ENCODE data around the gene ACAT2.
"Not testable (repeated sequence)": the region's sequence is repeated elsewhere in the genome, so short reads cannot be mapped to it uniquely, and the experiment has no call there.

The ACAT2 gene

DNA sequence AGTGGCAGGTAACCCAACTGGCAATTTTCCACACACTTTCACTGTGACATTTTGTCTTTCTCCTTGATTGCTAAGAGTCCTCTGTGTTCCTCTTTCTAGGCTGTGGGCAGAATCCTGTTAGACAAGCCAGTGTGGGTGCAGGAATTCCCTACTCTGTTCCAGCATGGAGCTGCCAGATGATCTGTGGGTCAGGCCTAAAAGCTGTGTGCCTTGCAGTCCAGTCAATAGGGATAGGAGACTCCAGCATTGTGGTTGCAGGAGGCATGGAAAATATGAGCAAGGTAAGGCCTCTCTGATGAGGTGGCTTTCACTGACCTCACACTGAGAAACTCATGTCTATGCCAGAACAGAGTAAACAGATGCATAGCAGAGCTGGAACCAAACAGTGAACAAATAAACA is 5.1 kb downstream of the ACAT2 start:
- DNase-seq, result no peak

DNA sequence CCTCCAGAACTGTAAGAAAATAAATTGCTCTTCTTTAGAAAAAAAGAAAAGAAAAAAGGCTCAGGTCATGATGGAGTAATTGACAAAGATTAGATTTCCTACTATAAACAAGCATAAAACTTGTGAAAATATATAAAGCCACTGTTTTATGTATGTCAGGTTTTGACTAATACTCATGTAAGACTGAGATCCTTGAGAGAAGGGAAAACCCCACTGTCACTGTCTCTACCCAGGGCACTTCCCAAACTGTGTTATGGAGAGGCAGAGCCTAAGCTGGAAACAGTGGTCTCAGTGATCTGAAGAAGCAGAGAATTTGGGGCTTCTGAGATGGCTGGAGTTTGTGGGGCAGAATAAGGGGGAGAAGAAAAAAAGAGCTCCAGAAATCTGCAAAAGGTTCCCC is 7.6 kb downstream of the ACAT2 start:
- DNase-seq, result no peak

GRCh38 chr6:159772196-159772595 is 10.4 kb downstream of the ACAT2 start:
- DNase-seq, result no peak

- no peak for DNase-seq
Measured at GRCh38 chr6:159777240-159777904, 15.5 kb downstream of the ACAT2 start.

GRCh38 chr6:159778131-159778530 is 16.3 kb downstream of the ACAT2 start:
- no peak for DNase-seq

DNA sequence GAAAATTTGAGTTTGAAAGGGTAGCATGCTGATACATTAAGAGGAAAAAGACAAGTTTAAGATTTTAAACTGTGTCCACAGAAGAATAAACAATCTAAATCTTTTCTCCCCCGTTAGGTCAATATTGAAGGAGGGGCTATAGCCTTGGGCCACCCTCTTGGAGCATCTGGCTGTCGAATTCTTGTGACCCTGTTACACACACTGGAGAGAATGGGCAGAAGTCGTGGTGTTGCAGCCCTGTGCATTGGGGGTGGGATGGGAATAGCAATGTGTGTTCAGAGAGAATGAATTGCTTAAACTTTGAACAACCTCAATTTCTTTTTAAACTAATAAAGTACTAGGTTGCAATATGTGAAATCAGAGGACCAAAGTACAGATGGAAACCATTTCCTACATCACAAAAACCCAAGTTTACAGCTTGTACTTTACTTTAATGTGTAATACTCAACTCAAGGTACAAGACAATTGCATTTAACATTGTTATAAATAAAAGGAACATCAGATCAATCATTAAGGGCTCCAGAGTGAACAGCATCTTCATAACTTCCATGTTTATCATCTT is 16.8 kb downstream of the ACAT2 start:
- no peak for DNase-seq

GRCh38 chr6:159788276-159788675 is 26.4 kb downstream of the ACAT2 start:
- no peak for DNase-seq

GRCh38 chr6:159788753-159789376 is 27.0 kb downstream of the ACAT2 start:
- peak in 7 of 51 donors; percentile 12 to 39 (median 26) for DNase-seq

DNA sequence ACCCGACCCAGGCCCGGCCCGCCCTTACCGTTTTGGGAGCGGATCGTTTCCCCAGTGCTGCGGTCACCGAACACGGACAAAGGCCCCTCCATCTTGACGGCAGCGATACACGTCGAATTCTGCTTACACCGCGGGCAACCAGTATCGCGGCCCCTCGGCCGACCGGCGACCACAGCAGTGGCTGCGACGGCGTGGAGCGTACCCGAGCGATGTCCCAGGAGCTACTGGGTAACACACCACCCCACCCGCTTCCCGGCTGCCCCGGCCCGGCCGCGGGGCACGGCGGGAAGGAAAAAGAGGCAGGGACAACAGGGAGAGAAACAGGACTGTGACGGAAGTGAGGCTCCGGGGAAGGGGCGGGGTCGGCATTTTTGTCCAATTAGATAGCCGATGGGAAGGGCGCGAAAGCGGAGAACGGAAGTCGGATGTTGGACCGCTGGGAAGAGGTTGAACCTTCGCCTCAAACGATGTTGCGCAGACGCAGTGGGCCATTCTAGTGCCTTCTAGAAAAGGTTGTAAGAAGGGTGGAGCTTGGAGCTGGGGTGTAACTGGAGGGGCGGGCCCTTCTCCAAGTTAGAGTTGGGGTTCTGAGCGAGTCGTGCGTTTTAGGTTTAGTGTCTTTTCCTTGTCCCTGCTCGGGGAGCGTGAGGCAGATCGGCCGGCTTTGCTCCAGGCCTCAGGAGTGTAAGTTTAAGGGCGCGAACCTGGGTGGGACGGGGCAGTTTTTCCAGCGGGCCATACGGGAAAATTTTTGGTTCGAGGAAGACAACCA is 27.7 kb downstream of the ACAT2 start, which contains the start of gene TCP1:
Gene TCP1 (minus strand): TSS at position 226 of the 772 bp plus-strand sequence. CDS start 134 bp downstream, at position 92.
- DNase-seq, result peak; percentile 91 to 100 (median 98)

GRCh38 chr6:159790149-159790955 is 28.5 kb downstream of the ACAT2 start, which contains the start of gene MRPL18:
MRPL18 (plus strand) TSS chr6:159790467; CDS start chr6:159790588, 121 bp downstream.
- peak; percentile 71 to 98 (median 91) for DNase-seq

DNA sequence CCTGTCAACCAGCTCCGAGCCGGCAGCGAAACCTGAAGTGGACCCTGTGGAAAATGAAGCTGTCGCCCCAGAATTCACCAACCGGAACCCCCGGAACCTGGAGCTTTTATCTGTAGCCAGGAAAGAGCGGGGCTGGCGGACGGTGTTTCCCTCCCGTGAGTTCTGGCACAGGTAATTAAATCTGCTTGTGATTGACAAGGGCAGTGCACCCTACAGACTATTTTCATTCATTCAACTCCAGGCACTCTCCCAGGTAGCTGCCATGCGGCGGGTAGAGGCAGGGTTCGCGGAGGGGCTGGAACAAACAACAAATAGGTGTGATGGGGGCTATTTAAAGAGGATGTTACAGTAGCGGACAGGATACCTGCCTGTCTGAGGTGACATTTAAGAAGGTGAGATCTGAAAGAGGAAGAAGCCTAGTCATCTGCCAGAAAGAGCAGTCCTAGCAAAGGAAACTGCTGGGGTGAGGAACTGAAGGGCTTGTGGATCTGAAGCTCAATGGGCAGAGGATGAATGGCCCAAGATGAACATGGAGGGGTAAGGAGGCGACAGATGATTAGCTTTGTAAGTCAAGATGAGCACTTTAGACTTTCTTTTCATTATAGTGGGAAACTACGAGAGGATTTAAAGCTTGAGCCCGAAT is 29.2 kb downstream of the ACAT2 start:
- DNase-seq, result peak in 1 of 51 donors; percentile 28

DNA sequence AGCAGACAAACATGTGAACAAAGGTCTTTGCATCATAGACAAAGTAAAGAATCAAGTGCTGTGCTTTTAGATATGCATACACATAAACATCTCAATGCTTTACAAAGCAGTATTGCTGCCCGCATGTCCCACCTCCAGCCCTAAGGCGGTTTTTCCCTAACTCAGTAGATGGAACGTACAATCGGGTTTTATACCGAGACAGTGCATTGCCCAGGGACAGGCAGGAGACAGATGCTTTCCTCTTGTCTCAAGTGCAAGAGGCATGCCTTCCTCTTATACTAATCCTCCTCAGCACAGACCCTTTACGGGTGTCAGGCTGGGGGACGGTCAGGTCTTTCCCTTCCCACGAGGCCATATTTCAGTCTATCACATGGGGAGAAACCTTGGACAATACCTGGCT is 33.1 kb downstream of the ACAT2 start:
- not testable (repeated sequence) for DNase-seq

DNA sequence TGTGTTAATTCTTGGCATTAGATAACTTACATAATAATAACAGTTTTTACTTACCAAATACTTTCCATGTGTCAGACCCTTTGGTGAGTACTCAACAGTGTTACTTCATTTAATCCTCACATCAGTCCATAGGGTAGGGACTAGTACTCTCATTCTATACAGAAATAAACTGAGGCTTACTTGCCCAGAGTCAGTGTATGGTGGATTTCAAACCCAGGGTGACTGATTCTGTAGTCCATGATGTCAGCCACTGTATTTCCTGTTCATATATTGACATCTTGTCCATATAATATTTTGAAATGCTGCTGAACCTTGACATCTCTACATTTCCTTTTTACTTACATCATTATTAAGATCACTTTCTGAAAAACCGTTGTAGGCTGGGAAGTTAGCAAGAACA is 35.7 kb downstream of the ACAT2 start:
- no peak for DNase-seq

GRCh38 chr6:159800141-159800865 is 38.5 kb downstream of the ACAT2 start, which contains the start of gene PNLDC1:
PNLDC1 (plus strand) TSS chr6:159800276; CDS start chr6:159800308, 32 bp downstream.
- no peak for DNase-seq

DNA sequence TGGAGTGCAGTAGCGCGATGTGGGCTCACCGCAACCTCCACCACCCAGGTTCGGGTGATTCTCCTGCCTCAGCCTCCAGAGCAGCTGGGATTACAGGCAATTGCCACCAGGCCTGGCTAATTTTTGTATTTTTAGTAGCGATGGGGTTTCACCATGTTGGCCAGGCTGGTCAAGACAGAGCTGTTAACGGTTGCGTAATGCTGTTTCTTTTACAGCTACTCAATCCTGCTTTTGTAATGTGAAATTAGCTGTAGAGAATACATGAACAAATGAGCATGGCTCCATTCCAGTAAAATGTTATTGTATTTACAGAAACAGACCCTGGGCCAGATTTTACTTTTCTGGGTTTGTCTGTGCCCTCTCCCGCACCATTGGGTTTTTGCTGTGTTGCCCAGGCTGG is 40.1 kb downstream of the ACAT2 start:
- DNase-seq, result no peak

- DNase-seq, result no peak
Measured at GRCh38 chr6:159804504-159804903, 42.7 kb downstream of the ACAT2 start.

- no peak for DNase-seq
Measured at GRCh38 chr6:159805440-159806020, 43.7 kb downstream of the ACAT2 start.

DNA sequence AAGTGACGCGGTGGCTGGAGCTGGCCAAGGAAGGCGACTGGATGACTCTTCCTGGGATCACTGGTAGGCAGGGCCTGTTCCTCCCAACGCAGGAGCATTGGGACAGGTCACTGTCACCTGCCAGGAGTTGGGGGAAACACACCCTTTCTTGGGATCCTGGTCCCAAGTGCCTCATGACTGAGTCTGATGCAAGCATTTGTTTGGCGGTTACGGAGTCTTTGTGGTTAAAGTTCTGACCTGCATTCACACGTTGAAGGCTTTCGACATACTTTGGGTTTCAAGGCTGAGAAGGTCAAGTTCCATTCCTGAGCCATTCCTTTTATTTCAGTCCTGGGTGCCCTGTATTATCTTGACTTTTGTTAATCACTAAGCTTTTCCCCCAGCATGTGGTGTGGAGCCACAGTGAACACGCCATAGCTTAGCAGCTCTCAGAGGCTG is 44.2 kb downstream of the ACAT2 start:
- DNase-seq, result no peak

DNA sequence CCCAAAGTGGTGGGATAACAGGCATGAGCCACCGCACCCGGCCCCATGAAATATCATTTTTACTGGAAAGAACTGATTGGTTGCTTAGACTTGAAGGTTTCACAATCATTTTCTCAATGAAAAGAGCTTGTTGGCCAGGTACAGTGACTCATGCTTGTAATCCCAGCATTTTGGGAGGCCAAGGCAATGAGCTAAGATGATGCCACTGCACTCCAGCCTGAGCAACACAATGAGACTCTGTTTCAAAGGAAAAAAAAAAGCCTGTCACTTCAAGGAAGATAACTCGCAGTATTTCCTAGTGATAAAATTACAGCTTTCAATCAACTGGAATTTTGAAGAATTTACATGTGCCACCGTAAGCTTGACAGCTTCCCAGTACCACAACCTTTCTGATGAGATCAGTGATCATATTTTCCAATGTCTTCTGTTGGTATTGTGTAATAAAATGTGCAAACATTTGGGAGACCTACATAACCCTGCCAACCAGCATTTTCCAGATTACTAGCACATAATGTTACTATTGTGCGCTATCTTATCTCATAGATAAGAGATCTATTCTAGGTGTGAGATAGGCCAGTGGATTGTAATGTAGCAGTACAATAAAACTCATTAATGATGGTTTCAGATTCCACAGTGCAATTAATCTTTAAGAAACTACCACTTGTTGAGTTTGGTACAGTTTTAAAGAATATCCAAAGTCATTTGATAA is 45.5 kb downstream of the ACAT2 start:
- DNase-seq, result no peak
